Liver (tissue), 9 donors: Measurements from ENCODE around the gene CSF2RB. TPM values are rescaled to one million over a fixed set of nuclear protein-coding genes. Genes with fewer than 3 reads are reported as not detected.

Source experiments
- DNase-seq: peaks from one replicate; pipeline ENCODE4 v3.0.0-alpha.2; 2017; ENCODE audit warnings: low spot score
- H3K27ac ChIP-seq, 2 donors: one replicate each; pipeline ENCODE4 v1.7.0; 2013; ENCODE audit warnings: inconsistent platforms in 2 of 2, low read length in 2 of 2, control low read depth in 1 of 2, low read depth in 1 of 2, mild to moderate bottlenecking in 1 of 2
- H3K27me3 ChIP-seq, 4 donors: one replicate each; pipeline versions ENCODE4 v1.6.1 to v1.7.0; 2013; ENCODE audit warnings: low read length in 3 of 4, inconsistent platforms in 1 of 4, mild to moderate bottlenecking in 1 of 4, moderate library complexity in 1 of 4; ENCODE audit not compliant: control insufficient read depth in 4 of 4, insufficient read depth in 4 of 4
- H3K36me3 ChIP-seq, 4 donors: one replicate each; pipeline versions ENCODE4 v1.6.1 to v1.7.0; 2013; ENCODE audit warnings: low read length in 3 of 4, mild to moderate bottlenecking in 3 of 4, low read depth in 1 of 4, moderate library complexity in 1 of 4; ENCODE audit not compliant: control insufficient read depth in 4 of 4, insufficient read depth in 3 of 4
- H3K4me1 ChIP-seq, 4 donors: one replicate each; pipeline versions ENCODE4 v1.6.1 to v1.7.0; 2013; ENCODE audit warnings: low read length in 3 of 4, mild to moderate bottlenecking in 3 of 4, moderate library complexity in 1 of 4; ENCODE audit not compliant: control insufficient read depth in 4 of 4, insufficient read depth in 4 of 4
- H3K4me3 ChIP-seq, 3 donors: one replicate each; pipeline versions ENCODE4 v1.6.1 to v1.7.0; 2013; ENCODE audit warnings: low read length in 3 of 3, control low read depth in 1 of 3, low read depth in 1 of 3, mild to moderate bottlenecking in 1 of 3
- H3K9ac ChIP-seq, 2 donors: one replicate each; pipeline ENCODE4 v1.7.0; 2013; ENCODE audit warnings: low read length in 2 of 2, mild to moderate bottlenecking in 2 of 2, moderate library complexity in 2 of 2, control low read depth in 1 of 2, low read depth in 1 of 2
- H3K9me3 ChIP-seq, 4 donors: one replicate each; pipeline versions ENCODE4 v1.6.1 to v1.7.0; 2013; ENCODE audit warnings: low read length in 3 of 4; ENCODE audit not compliant: control insufficient read depth in 4 of 4
- EGR1 ChIP-seq, 2 donors: IDR thresholded peaks; 2 replicates each; pipeline ENCODE4 v1.6.1; 2016 to 2018; ENCODE audit warnings: antibody characterized with exemption in 2 of 2, low read depth in 2 of 2
- FOXA1 ChIP-seq: IDR thresholded peaks from 2 replicates; pipeline ENCODE4 v1.6.1; 2016; ENCODE audit warnings: antibody characterized with exemption
- FOXA2 ChIP-seq: IDR thresholded peaks from 2 replicates; pipeline ENCODE4 v1.6.1; 2016; ENCODE audit warnings: antibody characterized with exemption
- GABPA ChIP-seq, 2 donors: IDR thresholded peaks in 1 of 2; conservative IDR thresholded peaks in 1 of 2; 2 replicates each; pipeline ENCODE4 v1.6.1; 2016; ENCODE audit warnings: antibody characterized with exemption in 2 of 2, mild to moderate bottlenecking in 1 of 2, moderate library complexity in 1 of 2
- HNF4A ChIP-seq, 2 donors: conservative IDR thresholded peaks; 2 replicates each; pipeline ENCODE4 v1.6.1; 2016; ENCODE audit warnings: antibody characterized with exemption in 2 of 2, mild to moderate bottlenecking in 2 of 2
- HNF4G ChIP-seq: IDR thresholded peaks from 2 replicates; pipeline ENCODE4 v1.6.1; 2016; ENCODE audit warnings: antibody characterized with exemption
- JUND ChIP-seq, 2 donors: IDR thresholded peaks; 2 replicates each; pipeline ENCODE4 v1.6.1; 2016; ENCODE audit warnings: antibody characterized with exemption in 2 of 2
- NR2F2 ChIP-seq: IDR thresholded peaks from 2 replicates; pipeline ENCODE4 v1.6.1; 2016; ENCODE audit warnings: antibody characterized with exemption
- RAD21 ChIP-seq, 2 donors: IDR thresholded peaks; 2 replicates each; pipeline ENCODE4 v1.6.1; 2016; ENCODE audit warnings: antibody characterized with exemption in 2 of 2, mild to moderate bottlenecking in 2 of 2
- RXRA ChIP-seq, 2 donors: IDR thresholded peaks; 2 replicates each; pipeline ENCODE4 v1.6.1; 2017 to 2018; ENCODE audit warnings: antibody characterized with exemption in 2 of 2, mild to moderate bottlenecking in 1 of 2
- SP1 ChIP-seq: IDR thresholded peaks from 2 replicates; pipeline ENCODE4 v1.6.1; 2018; ENCODE audit warnings: antibody characterized with exemption, mild to moderate bottlenecking
- TAF1 ChIP-seq: conservative IDR thresholded peaks from 2 replicates; pipeline ENCODE4 v1.6.1; 2016; ENCODE audit warnings: antibody characterized with exemption, mild to moderate bottlenecking
- YY1 ChIP-seq: IDR thresholded peaks from 2 replicates; pipeline ENCODE4 v1.6.1; 2016; ENCODE audit warnings: antibody characterized with exemption, mild to moderate bottlenecking
- WGBS: extraction: QIAGEN DNeasy Blood & Tissue Kit; methylation state at CpG from one replicate; pipeline ENCODE4 v1.1.7; 2013; 5-methylcytosine and 5-hydroxymethylcytosine counted together
- polyA plus RNA-seq, 2 donors: library from polyadenylated mRNA; stranded (reverse) in 1 of 2; unstranded in 1 of 2; fragments of 200-250 nt in 1 of 2; fragments of >200 nt in 1 of 2; fragmentation: Nextera tagmentation in 1 of 2; extraction: Ambion mirVana in 1 of 2; gene quantifications; one replicate each; pipeline versions ENCODE4 v1.2.1 to v1.2.3, GENCODE V29; 2013 to 2015
- total RNA-seq, 2 donors: library from RNA; depleted of rRNA; stranded (reverse); fragments of >200 nt; gene quantifications; one replicate each; pipeline ENCODE4 v1.2.3, GENCODE V29; 2014
- TF ChIP-seq, protein P1 (sequence below): IDR thresholded peaks from 2 replicates; pipeline ENCODE4 v1.6.1; 2016; ENCODE audit warnings: antibody characterized with exemption
- TF ChIP-seq, protein P2 (sequence below): IDR thresholded peaks from 2 replicates; pipeline ENCODE4 v1.6.1; 2016; ENCODE audit warnings: antibody characterized with exemption
- TF ChIP-seq, protein P3 (sequence below): IDR thresholded peaks from 2 replicates; pipeline ENCODE4 v1.6.1; 2016; ENCODE audit warnings: antibody characterized with exemption, mild to moderate bottlenecking
- TF ChIP-seq, protein P4 (sequence below): IDR thresholded peaks from 2 replicates; pipeline ENCODE4 v1.6.1; 2016; ENCODE audit warnings: antibody characterized with exemption
- TF ChIP-seq, protein P5 (sequence below): fragments of 150-350 bp; IDR thresholded peaks from 2 replicates; pipeline ENCODE4 v1.5.1; 2017; ENCODE audit warnings: improper control_type of control experiment, low read depth, low read length; ENCODE audit not compliant: missing input control
- donor health status: healthy.
- donor health status: healthy.
- donor health status: healthy.
- donor health status: healthy.
- donor health status: healthy.

Gene CSF2RB
- total and polyA plus RNA-seq, 4 donors: 0.72 to 10.5 (median 2.3) TPM

DNA sequence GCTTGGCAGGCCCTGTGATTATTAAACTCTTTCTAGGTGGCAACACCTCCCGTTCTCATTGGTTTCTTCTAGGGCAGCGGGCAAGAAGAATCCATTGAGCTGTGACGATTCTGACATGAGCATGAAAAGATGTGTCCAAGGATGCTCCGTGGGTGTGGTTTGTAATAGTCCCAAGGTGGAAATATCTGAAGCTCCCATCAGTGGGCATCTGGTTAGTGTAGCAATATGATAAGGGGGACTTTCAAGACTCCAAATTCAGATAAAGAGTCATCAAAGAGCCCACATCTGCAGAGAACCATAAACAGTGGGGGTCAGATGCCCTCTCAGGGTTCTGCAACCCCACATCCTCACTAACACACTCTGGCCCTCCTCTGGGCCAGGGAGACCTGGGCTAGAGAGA, 63.2 kb downstream of the CSF2RB start:
- Histone ChIP-seq H3K9ac (no peak overlapping the region), H3K9me3 (no peaks in the 10 kb centered on the region), H3K36me3 (no peaks in the 10 kb centered on the region), H3K4me3 (no peak overlapping the region), H3K27me3 (no peaks in the 10 kb centered on the region), H3K27ac (no peak overlapping the region), H3K4me1 (peaks cover 0 to 4% (median 2%) of the 10 kb centered on the region in 4 donors)
- WGBS: 93% methylated on average over 4 of the region's 4 CpGs
- DNase-seq: no peak
- TF ChIP-seq, protein P1, sequence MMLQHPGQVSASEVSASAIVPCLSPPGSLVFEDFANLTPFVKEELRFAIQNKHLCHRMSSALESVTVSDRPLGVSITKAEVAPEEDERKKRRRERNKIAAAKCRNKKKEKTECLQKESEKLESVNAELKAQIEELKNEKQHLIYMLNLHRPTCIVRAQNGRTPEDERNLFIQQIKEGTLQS: no peak
- TF ChIP-seq TAF1 (no peak), EGR1 (IDR thresholded peaks at IDR 0.05; ENCODE audit: low read depth in 2 of 2) (no peak), RAD21 (IDR thresholded peaks at IDR 0.05) (no peak), JUND (IDR thresholded peaks at IDR 0.05) (no peak), FOXA1 (no peak), FOXA2 (no peak), GABPA (IDR thresholded peaks at IDR 0.05 in 1 of 2, conservative IDR thresholded peaks at IDR 0.05 in 1 of 2) (no peak), RXRA (IDR thresholded peaks at IDR 0.05) (no peak), NR2F2 (no peak), HNF4A (conservative IDR thresholded peaks at IDR 0.05) (no peak), YY1 (no peak), SP1 (no peak), HNF4G (no peak)
- TF ChIP-seq, protein P2, sequence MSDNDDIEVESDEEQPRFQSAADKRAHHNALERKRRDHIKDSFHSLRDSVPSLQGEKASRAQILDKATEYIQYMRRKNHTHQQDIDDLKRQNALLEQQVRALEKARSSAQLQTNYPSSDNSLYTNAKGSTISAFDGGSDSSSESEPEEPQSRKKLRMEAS: no peak
- TF ChIP-seq, protein P3, sequence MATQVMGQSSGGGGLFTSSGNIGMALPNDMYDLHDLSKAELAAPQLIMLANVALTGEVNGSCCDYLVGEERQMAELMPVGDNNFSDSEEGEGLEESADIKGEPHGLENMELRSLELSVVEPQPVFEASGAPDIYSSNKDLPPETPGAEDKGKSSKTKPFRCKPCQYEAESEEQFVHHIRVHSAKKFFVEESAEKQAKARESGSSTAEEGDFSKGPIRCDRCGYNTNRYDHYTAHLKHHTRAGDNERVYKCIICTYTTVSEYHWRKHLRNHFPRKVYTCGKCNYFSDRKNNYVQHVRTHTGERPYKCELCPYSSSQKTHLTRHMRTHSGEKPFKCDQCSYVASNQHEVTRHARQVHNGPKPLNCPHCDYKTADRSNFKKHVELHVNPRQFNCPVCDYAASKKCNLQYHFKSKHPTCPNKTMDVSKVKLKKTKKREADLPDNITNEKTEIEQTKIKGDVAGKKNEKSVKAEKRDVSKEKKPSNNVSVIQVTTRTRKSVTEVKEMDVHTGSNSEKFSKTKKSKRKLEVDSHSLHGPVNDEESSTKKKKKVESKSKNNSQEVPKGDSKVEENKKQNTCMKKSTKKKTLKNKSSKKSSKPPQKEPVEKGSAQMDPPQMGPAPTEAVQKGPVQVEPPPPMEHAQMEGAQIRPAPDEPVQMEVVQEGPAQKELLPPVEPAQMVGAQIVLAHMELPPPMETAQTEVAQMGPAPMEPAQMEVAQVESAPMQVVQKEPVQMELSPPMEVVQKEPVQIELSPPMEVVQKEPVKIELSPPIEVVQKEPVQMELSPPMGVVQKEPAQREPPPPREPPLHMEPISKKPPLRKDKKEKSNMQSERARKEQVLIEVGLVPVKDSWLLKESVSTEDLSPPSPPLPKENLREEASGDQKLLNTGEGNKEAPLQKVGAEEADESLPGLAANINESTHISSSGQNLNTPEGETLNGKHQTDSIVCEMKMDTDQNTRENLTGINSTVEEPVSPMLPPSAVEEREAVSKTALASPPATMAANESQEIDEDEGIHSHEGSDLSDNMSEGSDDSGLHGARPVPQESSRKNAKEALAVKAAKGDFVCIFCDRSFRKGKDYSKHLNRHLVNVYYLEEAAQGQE: no peak
- TF ChIP-seq, protein P4, sequence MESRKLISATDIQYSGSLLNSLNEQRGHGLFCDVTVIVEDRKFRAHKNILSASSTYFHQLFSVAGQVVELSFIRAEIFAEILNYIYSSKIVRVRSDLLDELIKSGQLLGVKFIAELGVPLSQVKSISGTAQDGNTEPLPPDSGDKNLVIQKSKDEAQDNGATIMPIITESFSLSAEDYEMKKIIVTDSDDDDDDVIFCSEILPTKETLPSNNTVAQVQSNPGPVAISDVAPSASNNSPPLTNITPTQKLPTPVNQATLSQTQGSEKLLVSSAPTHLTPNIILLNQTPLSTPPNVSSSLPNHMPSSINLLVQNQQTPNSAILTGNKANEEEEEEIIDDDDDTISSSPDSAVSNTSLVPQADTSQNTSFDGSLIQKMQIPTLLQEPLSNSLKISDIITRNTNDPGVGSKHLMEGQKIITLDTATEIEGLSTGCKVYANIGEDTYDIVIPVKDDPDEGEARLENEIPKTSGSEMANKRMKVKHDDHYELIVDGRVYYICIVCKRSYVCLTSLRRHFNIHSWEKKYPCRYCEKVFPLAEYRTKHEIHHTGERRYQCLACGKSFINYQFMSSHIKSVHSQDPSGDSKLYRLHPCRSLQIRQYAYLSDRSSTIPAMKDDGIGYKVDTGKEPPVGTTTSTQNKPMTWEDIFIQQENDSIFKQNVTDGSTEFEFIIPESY: no peak
- TF ChIP-seq, protein P5, sequence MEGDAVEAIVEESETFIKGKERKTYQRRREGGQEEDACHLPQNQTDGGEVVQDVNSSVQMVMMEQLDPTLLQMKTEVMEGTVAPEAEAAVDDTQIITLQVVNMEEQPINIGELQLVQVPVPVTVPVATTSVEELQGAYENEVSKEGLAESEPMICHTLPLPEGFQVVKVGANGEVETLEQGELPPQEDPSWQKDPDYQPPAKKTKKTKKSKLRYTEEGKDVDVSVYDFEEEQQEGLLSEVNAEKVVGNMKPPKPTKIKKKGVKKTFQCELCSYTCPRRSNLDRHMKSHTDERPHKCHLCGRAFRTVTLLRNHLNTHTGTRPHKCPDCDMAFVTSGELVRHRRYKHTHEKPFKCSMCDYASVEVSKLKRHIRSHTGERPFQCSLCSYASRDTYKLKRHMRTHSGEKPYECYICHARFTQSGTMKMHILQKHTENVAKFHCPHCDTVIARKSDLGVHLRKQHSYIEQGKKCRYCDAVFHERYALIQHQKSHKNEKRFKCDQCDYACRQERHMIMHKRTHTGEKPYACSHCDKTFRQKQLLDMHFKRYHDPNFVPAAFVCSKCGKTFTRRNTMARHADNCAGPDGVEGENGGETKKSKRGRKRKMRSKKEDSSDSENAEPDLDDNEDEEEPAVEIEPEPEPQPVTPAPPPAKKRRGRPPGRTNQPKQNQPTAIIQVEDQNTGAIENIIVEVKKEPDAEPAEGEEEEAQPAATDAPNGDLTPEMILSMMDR: no peak
